Measurements from ENCODE around the gene STAT3.

GRCh38 chr17:42325026-42325425 lies 63.2 kb downstream of the STAT3 start:
- TF ChIP-seq ZNF274 (IDR thresholded peaks at IDR 0.05; ENCODE audit: low read depth, low read length) = no peak
- no peak for TF ChIP-seq YY1 (IDR thresholded peaks at IDR 0.05; ENCODE audit: insufficient read depth, insufficient read length)
- TF ChIP-seq SUZ12 (IDR thresholded peaks at IDR 0.05; ENCODE audit: extremely low read depth, insufficient read depth, insufficient read length) = no peak

Measured in NT2/D1 (cell line).